Heart left ventricle (tissue), 13 donors: ENCODE data around the gene PGAP6.

Experiments used
- CTCF ChIP-seq, 12 donors: fragments of 200-600 bp; sonication (generic) in 4 of 12; IDR thresholded peaks; one replicate each; pipeline versions ENCODE4 v1.5.0 to v1.8.0; 2018 to 2022; ENCODE audit warnings: antibody characterized with exemption in 12 of 12, mild to moderate bottlenecking in 5 of 12
- POLR2A ChIP-seq, 2 donors: fragments of 450-650 bp; IDR thresholded peaks; one replicate each; pipeline ENCODE4 v1.6.1; 2017; ENCODE audit warnings: antibody characterized with exemption in 2 of 2, mild to moderate bottlenecking in 2 of 2, moderate library complexity in 2 of 2
- donor health status: ischemic (EF 13 %, LVEDD 7.1; RV severe dilation, severe dysfunction).
- donor health status: DM: no; HTN: yes; CAD: no.
- donor health status: DM: no; HTN: no; CAD: no.
- donor health status: ischemic (EF 25% LVEDD 6.9; RV normal size, moderate dysfunction).
- donor health status: ischemic (EF 25% LVEDD 5.7; RV mildly dilated, moderate dysfunction).
- donor health status: ischemic (EF 35%, LVEDD 5.7; RV mildly dilated, moderate dysfunction).
- donor health status: nonischemic (EF 11% LVEDD 7.7; RV severe dilation, severe dysfunction).
- donor health status: DM: yes; HTN: yes; CAD: no.
- donor health status: PGD.
- donor health status: ischemic (EF 29% LVEDD 5.4; RV normal size, mild dysfunction).
- donor health status: nonischemic (EF 23%, LVEDD 6.1; RV moderate dilation, normal function).

GRCh38 chr16:389352-389751, 7.6 kb upstream of the PGAP6 start:
- TF ChIP-seq CTCF (IDR thresholded peaks at IDR 0.05), result no peak
- no peak for TF ChIP-seq POLR2A (IDR thresholded peaks at IDR 0.05)
